Liver (tissue), 9 donors: Measurements from ENCODE around the gene ANKRD35. TPM values are rescaled to one million over a fixed set of nuclear protein-coding genes. Genes with fewer than 3 reads are reported as not detected.
"Not testable (repeated sequence)": the region's sequence is repeated elsewhere in the genome, so short reads cannot be mapped to it uniquely, and the experiment has no call there.

Experiments
- DNase-seq: peaks from one replicate; pipeline ENCODE4 v3.0.0-alpha.2; 2017; ENCODE audit warnings: low spot score
- H3K27ac ChIP-seq, 2 donors: one replicate each; pipeline ENCODE4 v1.7.0; 2013; ENCODE audit warnings: inconsistent platforms in 2 of 2, low read length in 2 of 2, control low read depth in 1 of 2, low read depth in 1 of 2, mild to moderate bottlenecking in 1 of 2
- H3K27me3 ChIP-seq, 4 donors: one replicate each; pipeline versions ENCODE4 v1.6.1 to v1.7.0; 2013; ENCODE audit warnings: low read length in 3 of 4, inconsistent platforms in 1 of 4, mild to moderate bottlenecking in 1 of 4, moderate library complexity in 1 of 4; ENCODE audit not compliant: control insufficient read depth in 4 of 4, insufficient read depth in 4 of 4
- H3K36me3 ChIP-seq, 4 donors: one replicate each; pipeline versions ENCODE4 v1.6.1 to v1.7.0; 2013; ENCODE audit warnings: low read length in 3 of 4, mild to moderate bottlenecking in 3 of 4, low read depth in 1 of 4, moderate library complexity in 1 of 4; ENCODE audit not compliant: control insufficient read depth in 4 of 4, insufficient read depth in 3 of 4
- H3K4me1 ChIP-seq, 4 donors: one replicate each; pipeline versions ENCODE4 v1.6.1 to v1.7.0; 2013; ENCODE audit warnings: low read length in 3 of 4, mild to moderate bottlenecking in 3 of 4, moderate library complexity in 1 of 4; ENCODE audit not compliant: control insufficient read depth in 4 of 4, insufficient read depth in 4 of 4
- H3K4me3 ChIP-seq, 3 donors: one replicate each; pipeline versions ENCODE4 v1.6.1 to v1.7.0; 2013; ENCODE audit warnings: low read length in 3 of 3, control low read depth in 1 of 3, low read depth in 1 of 3, mild to moderate bottlenecking in 1 of 3
- H3K9ac ChIP-seq, 2 donors: one replicate each; pipeline ENCODE4 v1.7.0; 2013; ENCODE audit warnings: low read length in 2 of 2, mild to moderate bottlenecking in 2 of 2, moderate library complexity in 2 of 2, control low read depth in 1 of 2, low read depth in 1 of 2
- H3K9me3 ChIP-seq, 4 donors: one replicate each; pipeline versions ENCODE4 v1.6.1 to v1.7.0; 2013; ENCODE audit warnings: low read length in 3 of 4; ENCODE audit not compliant: control insufficient read depth in 4 of 4
- EGR1 ChIP-seq, 2 donors: IDR thresholded peaks; 2 replicates each; pipeline ENCODE4 v1.6.1; 2016 to 2018; ENCODE audit warnings: antibody characterized with exemption in 2 of 2, low read depth in 2 of 2
- FOXA2 ChIP-seq: IDR thresholded peaks from 2 replicates; pipeline ENCODE4 v1.6.1; 2016; ENCODE audit warnings: antibody characterized with exemption
- GABPA ChIP-seq, 2 donors: IDR thresholded peaks in 1 of 2; conservative IDR thresholded peaks in 1 of 2; 2 replicates each; pipeline ENCODE4 v1.6.1; 2016; ENCODE audit warnings: antibody characterized with exemption in 2 of 2, mild to moderate bottlenecking in 1 of 2, moderate library complexity in 1 of 2
- HNF4A ChIP-seq, 2 donors: conservative IDR thresholded peaks; 2 replicates each; pipeline ENCODE4 v1.6.1; 2016; ENCODE audit warnings: antibody characterized with exemption in 2 of 2, mild to moderate bottlenecking in 2 of 2
- HNF4G ChIP-seq: IDR thresholded peaks from 2 replicates; pipeline ENCODE4 v1.6.1; 2016; ENCODE audit warnings: antibody characterized with exemption
- JUND ChIP-seq, 2 donors: IDR thresholded peaks; 2 replicates each; pipeline ENCODE4 v1.6.1; 2016; ENCODE audit warnings: antibody characterized with exemption in 2 of 2
- NR2F2 ChIP-seq: IDR thresholded peaks from 2 replicates; pipeline ENCODE4 v1.6.1; 2016; ENCODE audit warnings: antibody characterized with exemption
- RAD21 ChIP-seq, 2 donors: IDR thresholded peaks; 2 replicates each; pipeline ENCODE4 v1.6.1; 2016; ENCODE audit warnings: antibody characterized with exemption in 2 of 2, mild to moderate bottlenecking in 2 of 2
- RXRA ChIP-seq, 2 donors: IDR thresholded peaks; 2 replicates each; pipeline ENCODE4 v1.6.1; 2017 to 2018; ENCODE audit warnings: antibody characterized with exemption in 2 of 2, mild to moderate bottlenecking in 1 of 2
- SP1 ChIP-seq: IDR thresholded peaks from 2 replicates; pipeline ENCODE4 v1.6.1; 2018; ENCODE audit warnings: antibody characterized with exemption, mild to moderate bottlenecking
- TAF1 ChIP-seq: conservative IDR thresholded peaks from 2 replicates; pipeline ENCODE4 v1.6.1; 2016; ENCODE audit warnings: antibody characterized with exemption, mild to moderate bottlenecking
- YY1 ChIP-seq: IDR thresholded peaks from 2 replicates; pipeline ENCODE4 v1.6.1; 2016; ENCODE audit warnings: antibody characterized with exemption, mild to moderate bottlenecking
- WGBS: extraction: QIAGEN DNeasy Blood & Tissue Kit; methylation state at CpG from one replicate; pipeline ENCODE4 v1.1.7; 2013; 5-methylcytosine and 5-hydroxymethylcytosine counted together
- polyA plus RNA-seq, 2 donors: library from polyadenylated mRNA; stranded (reverse) in 1 of 2; unstranded in 1 of 2; fragments of 200-250 nt in 1 of 2; fragments of >200 nt in 1 of 2; fragmentation: Nextera tagmentation in 1 of 2; extraction: Ambion mirVana in 1 of 2; gene quantifications; one replicate each; pipeline versions ENCODE4 v1.2.1 to v1.2.3, GENCODE V29; 2013 to 2015
- total RNA-seq, 2 donors: library from RNA; depleted of rRNA; stranded (reverse); fragments of >200 nt; gene quantifications; one replicate each; pipeline ENCODE4 v1.2.3, GENCODE V29; 2014
- TF ChIP-seq, protein P1 (sequence below): IDR thresholded peaks from 2 replicates; pipeline ENCODE4 v1.6.1; 2016; ENCODE audit warnings: antibody characterized with exemption
- TF ChIP-seq, protein P2 (sequence below): IDR thresholded peaks from 2 replicates; pipeline ENCODE4 v1.6.1; 2016; ENCODE audit warnings: antibody characterized with exemption
- TF ChIP-seq, protein P3 (sequence below): fragments of 150-350 bp; IDR thresholded peaks from 2 replicates; pipeline ENCODE4 v1.5.1; 2017; ENCODE audit warnings: improper control_type of control experiment, low read depth, low read length; ENCODE audit not compliant: missing input control
- TF ChIP-seq, protein P4 (sequence below): IDR thresholded peaks from 2 replicates; pipeline ENCODE4 v1.6.1; 2016; ENCODE audit warnings: antibody characterized with exemption, mild to moderate bottlenecking
- donor health status: healthy.
- donor health status: healthy.
- donor health status: healthy.
- donor health status: healthy.
- donor health status: healthy.

The ANKRD35 gene
- total and polyA plus RNA-seq, 4 donors = 0.05 to 1.9 (median 1.4) TPM

DNA sequence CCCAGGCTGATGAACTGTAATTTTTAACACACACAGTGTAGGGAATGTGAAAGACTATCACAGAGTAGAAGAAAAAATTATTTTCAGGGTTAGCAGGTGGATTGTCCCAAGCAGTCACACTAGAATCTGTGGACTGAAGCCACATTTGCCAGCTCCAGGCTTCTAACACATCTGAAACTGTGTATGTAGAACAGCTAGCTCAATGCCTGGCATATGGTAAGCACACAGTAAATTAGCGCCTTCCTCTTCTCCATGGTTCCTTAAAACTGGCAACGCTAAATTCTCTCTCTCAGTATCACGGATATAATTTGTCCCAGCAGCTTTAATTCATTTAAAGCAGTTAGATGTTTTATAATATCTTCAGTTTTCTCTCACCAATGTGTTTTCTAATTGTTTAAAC is 42.6 kb downstream of the ANKRD35 start:
- Histone ChIP-seq H3K4me3 (no peak overlapping the region), H3K4me1 (peaks cover 5 to 13% (median 11%) of the 10 kb centered on the region in 4 donors), H3K27ac (no peak overlapping the region), H3K27me3 (no peaks in the 10 kb centered on the region), H3K36me3 (peaks cover 11 to 47% (median 33%) of the 10 kb centered on the region in 4 donors), H3K9me3 (no peaks in the 10 kb centered on the region), H3K9ac (no peak overlapping the region)
- WGBS = 98% methylated on average over 3 of the region's 3 CpGs
- no peak for DNase-seq
- TF ChIP-seq FOXA2 (no peak), NR2F2 (no peak)

DNA sequence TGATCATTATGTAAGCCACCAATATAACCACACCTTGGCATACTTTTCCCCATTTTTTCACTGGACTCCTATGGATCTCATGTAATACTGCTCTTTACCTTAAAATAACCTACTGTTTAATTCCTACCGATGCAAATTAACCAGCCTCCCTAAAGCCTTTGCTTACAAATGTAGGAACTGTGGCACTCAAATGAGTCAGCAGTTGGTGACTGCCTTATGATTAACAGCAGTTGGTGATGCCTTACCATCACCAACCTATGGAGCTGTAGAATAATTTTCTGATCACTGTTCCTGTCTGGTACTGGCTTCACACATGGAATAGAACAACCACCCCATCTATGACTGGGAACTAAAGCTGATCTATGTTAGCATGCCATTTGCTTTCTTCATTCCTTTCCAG is 48.0 kb downstream of the ANKRD35 start:
- WGBS = 97% methylated on average over 1 of the region's 1 CpG
- Histone ChIP-seq H3K4me1 (no peaks in the 10 kb centered on the region), H3K9me3 (no peaks in the 10 kb centered on the region), H3K27ac (no peak overlapping the region), H3K9ac (no peak overlapping the region), H3K27me3 (no peaks in the 10 kb centered on the region), H3K36me3 (peaks cover 22 to 93% (median 62%) of the 10 kb centered on the region in 4 donors), H3K4me3 (no peak overlapping the region)
- no peak for DNase-seq
- TF ChIP-seq JUND (IDR thresholded peaks at IDR 0.05) (no peak), NR2F2 (no peak), GABPA (IDR thresholded peaks at IDR 0.05 in 1 of 2, conservative IDR thresholded peaks at IDR 0.05 in 1 of 2) (no peak), HNF4A (conservative IDR thresholded peaks at IDR 0.05) (no peak), YY1 (no peak)
- TF ChIP-seq, protein P1, sequence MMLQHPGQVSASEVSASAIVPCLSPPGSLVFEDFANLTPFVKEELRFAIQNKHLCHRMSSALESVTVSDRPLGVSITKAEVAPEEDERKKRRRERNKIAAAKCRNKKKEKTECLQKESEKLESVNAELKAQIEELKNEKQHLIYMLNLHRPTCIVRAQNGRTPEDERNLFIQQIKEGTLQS = no peak
- TF ChIP-seq, protein P2, sequence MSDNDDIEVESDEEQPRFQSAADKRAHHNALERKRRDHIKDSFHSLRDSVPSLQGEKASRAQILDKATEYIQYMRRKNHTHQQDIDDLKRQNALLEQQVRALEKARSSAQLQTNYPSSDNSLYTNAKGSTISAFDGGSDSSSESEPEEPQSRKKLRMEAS = no peak

DNA sequence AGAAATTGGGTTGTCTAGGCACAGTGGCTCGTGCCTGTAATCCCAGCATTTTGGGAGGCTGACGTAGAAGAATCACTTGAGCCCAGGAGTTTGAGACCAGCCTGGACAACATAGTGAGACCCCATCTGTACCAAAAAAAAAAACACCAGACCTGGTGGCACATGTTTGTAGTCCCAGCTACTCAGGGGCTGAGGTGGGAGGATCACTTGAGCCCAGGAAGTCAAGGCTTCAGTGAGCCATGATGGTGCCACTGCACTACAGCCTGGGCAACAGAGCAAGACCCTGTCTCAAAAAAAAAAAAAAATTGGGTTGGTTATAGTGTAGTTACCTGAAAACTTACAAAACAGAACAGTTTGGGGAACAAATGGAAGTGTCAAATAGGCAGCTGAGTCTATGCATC is 54.9 kb downstream of the ANKRD35 start:
- 97% methylated on average over 2 of the region's 2 CpGs for WGBS
- not testable (repeated sequence) for H3K9me3 ChIP-seq, H3K4me1 ChIP-seq, H3K27me3 ChIP-seq, H3K9ac ChIP-seq, DNase-seq, H3K27ac ChIP-seq, H3K4me3 ChIP-seq
- peaks cover 24 to 82% (median 61%) of the 10 kb centered on the region in 4 donors for H3K36me3 ChIP-seq

DNA sequence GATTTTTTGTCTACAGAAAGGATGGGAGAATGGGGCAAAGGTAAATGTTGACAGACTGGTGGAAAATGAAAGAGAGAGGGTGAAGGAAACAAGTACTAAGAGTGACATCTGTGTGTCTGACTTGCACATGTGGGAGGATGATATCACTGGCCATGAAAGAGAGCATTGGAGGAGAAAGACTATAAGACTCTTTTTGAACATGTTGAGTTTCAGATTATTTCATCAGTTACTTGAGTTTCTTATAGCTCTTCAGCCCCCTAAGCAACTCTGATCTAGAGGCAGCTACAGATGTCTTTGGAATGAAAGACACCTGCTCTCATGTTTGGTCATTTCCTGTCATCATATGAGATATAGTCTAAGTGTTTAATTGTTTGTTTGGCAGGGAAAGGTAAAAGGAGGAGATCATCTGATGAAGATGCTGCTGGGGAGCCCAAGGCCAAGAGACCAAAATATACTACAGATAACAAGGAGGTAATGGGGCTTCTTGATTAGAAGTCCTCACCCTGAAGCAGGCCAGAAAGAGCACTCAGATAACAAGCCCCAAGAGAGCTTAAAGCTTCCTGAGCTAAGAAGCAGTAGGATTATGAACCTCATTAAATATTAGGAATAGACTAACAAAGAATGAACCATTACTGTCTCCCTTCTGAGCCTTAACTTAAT is 57.2 kb downstream of the ANKRD35 start:
- Histone ChIP-seq H3K27me3 (no peaks in the 10 kb centered on the region), H3K4me1 (peaks cover 4 to 12% (median 7%) of the 10 kb centered on the region in 4 donors), H3K4me3 (no peak overlapping the region), H3K9me3 (no peaks in the 10 kb centered on the region), H3K36me3 (peaks cover 22 to 60% (median 53%) of the 10 kb centered on the region in 4 donors), H3K9ac (no peak overlapping the region), H3K27ac (no peak overlapping the region)
- TF ChIP-seq RAD21 (IDR thresholded peaks at IDR 0.05) (no peak), EGR1 (IDR thresholded peaks at IDR 0.05; ENCODE audit: low read depth in 2 of 2) (no peak), SP1 (no peak), HNF4G (no peak), RXRA (IDR thresholded peaks at IDR 0.05) (no peak), HNF4A (conservative IDR thresholded peaks at IDR 0.05) (no peak), TAF1 (no peak), FOXA2 (no peak), JUND (IDR thresholded peaks at IDR 0.05) (no peak)
- TF ChIP-seq, protein P2 = no peak
- TF ChIP-seq, protein P1 = no peak
- TF ChIP-seq, protein P3, sequence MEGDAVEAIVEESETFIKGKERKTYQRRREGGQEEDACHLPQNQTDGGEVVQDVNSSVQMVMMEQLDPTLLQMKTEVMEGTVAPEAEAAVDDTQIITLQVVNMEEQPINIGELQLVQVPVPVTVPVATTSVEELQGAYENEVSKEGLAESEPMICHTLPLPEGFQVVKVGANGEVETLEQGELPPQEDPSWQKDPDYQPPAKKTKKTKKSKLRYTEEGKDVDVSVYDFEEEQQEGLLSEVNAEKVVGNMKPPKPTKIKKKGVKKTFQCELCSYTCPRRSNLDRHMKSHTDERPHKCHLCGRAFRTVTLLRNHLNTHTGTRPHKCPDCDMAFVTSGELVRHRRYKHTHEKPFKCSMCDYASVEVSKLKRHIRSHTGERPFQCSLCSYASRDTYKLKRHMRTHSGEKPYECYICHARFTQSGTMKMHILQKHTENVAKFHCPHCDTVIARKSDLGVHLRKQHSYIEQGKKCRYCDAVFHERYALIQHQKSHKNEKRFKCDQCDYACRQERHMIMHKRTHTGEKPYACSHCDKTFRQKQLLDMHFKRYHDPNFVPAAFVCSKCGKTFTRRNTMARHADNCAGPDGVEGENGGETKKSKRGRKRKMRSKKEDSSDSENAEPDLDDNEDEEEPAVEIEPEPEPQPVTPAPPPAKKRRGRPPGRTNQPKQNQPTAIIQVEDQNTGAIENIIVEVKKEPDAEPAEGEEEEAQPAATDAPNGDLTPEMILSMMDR = no peak
- TF ChIP-seq, protein P4, sequence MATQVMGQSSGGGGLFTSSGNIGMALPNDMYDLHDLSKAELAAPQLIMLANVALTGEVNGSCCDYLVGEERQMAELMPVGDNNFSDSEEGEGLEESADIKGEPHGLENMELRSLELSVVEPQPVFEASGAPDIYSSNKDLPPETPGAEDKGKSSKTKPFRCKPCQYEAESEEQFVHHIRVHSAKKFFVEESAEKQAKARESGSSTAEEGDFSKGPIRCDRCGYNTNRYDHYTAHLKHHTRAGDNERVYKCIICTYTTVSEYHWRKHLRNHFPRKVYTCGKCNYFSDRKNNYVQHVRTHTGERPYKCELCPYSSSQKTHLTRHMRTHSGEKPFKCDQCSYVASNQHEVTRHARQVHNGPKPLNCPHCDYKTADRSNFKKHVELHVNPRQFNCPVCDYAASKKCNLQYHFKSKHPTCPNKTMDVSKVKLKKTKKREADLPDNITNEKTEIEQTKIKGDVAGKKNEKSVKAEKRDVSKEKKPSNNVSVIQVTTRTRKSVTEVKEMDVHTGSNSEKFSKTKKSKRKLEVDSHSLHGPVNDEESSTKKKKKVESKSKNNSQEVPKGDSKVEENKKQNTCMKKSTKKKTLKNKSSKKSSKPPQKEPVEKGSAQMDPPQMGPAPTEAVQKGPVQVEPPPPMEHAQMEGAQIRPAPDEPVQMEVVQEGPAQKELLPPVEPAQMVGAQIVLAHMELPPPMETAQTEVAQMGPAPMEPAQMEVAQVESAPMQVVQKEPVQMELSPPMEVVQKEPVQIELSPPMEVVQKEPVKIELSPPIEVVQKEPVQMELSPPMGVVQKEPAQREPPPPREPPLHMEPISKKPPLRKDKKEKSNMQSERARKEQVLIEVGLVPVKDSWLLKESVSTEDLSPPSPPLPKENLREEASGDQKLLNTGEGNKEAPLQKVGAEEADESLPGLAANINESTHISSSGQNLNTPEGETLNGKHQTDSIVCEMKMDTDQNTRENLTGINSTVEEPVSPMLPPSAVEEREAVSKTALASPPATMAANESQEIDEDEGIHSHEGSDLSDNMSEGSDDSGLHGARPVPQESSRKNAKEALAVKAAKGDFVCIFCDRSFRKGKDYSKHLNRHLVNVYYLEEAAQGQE = no peak
- no peak for DNase-seq
